ENCODE data around the gene PLXNA3. TPM values are rescaled to one million over a fixed set of nuclear protein-coding genes. Genes with fewer than 3 reads are reported as not detected.

Gene PLXNA3
- total RNA-seq, 1 donor from 2014 or later = 4.3 TPM

GRCh38 chrX:154420402-154420756, 37.7 kb upstream of the PLXNA3 start:
- no peak for DNase-seq (ENCODE audit: low spot score)
- Histone ChIP-seq H3K4me1 (no peaks in the 10 kb centered on the region), H3K79me2 (ENCODE audit: low read depth) (no peaks in the 10 kb centered on the region), H3F3A (ENCODE audit: low read depth) (no peaks in the 10 kb centered on the region), H3K4me3 (no peak overlapping the region), H3K9me3 (ENCODE audit: low read depth) (no peaks in the 10 kb centered on the region), H3K4me2 (no peak overlapping the region), H3K9ac (no peak overlapping the region), H4K20me1 (ENCODE audit: low read depth) (no peaks in the 10 kb centered on the region), H2AFZ (replicated peaks) (no peak overlapping the region), H3K36me3 (no peaks in the 10 kb centered on the region), H3K27me3 (no peaks in the 10 kb centered on the region), H3K27ac (no peak overlapping the region)
- TF ChIP-seq CTCF (IDR thresholded peaks at IDR 0.05) (no peak), EZH2 (IDR thresholded peaks at IDR 0.05) (no peak), EZH2phosphoT487 (IDR thresholded peaks at IDR 0.05) (no peak)
- Mint-ChIP-seq H3K4me1 (peaks cover 3% of the 10 kb centered on the region), H3K27ac (no peak overlapping the region), H3K36me3 (peaks cover 2% of the 10 kb centered on the region), H3K4me3 (no peak overlapping the region), H3K27me3 (ENCODE audit: insufficient read depth, low read depth) (peaks cover 13% of the 10 kb centered on the region), H3K9me3 (peaks cover 23% of the 10 kb centered on the region)

GRCh38 chrX:154426916-154427770, 30.9 kb upstream of the PLXNA3 start:
- Mint-ChIP-seq H3K36me3 (peaks cover 6% of the 10 kb centered on the region), H3K27ac (no peak overlapping the region), H3K27me3 (ENCODE audit: insufficient read depth, low read depth) (peaks cover 9% of the 10 kb centered on the region), H3K4me3 (peak overlapping the region; percentile 84), H3K9me3 (peaks cover 22% of the 10 kb centered on the region), H3K4me1 (peaks cover 17% of the 10 kb centered on the region)
- Histone ChIP-seq H2AFZ (replicated peaks) (no peak overlapping the region), H3K36me3 (no peaks in the 10 kb centered on the region), H3K27me3 (no peaks in the 10 kb centered on the region), H4K20me1 (ENCODE audit: low read depth) (no peaks in the 10 kb centered on the region), H3F3A (ENCODE audit: low read depth) (peaks cover 7% of the 10 kb centered on the region), H3K9me3 (ENCODE audit: low read depth) (no peaks in the 10 kb centered on the region), H3K4me2 (no peak overlapping the region), H3K27ac (no peak overlapping the region), H3K4me1 (no peaks in the 10 kb centered on the region), H3K9ac (no peak overlapping the region), H3K79me2 (ENCODE audit: low read depth) (peaks cover 16% of the 10 kb centered on the region), H3K4me3 (no peak overlapping the region)
- no peak for TF ChIP-seq EZH2 (IDR thresholded peaks at IDR 0.05)
- no peak for TF ChIP-seq CTCF (IDR thresholded peaks at IDR 0.05)
- no peak for TF ChIP-seq EZH2phosphoT487 (IDR thresholded peaks at IDR 0.05)
- no peak for DNase-seq (ENCODE audit: low spot score)

GRCh38 chrX:154428176-154429171, 29.6 kb upstream of the PLXNA3 start, which contains the start of gene ATP6AP1:
Gene ATP6AP1, plus strand, starts transcription at chrX:154428677. Its CDS starts 16 bp downstream, at chrX:154428693.
- Histone ChIP-seq H3K9ac (peak within 1 kb of the TSS; percentile 31), H3K4me3 (peak within 1 kb of the TSS; percentile 65), H3K36me3 (no peaks in the 10 kb centered on the region), H3F3A (ENCODE audit: low read depth) (peaks cover 7% of the 10 kb centered on the region), H3K27ac (no peak within 1 kb of the TSS), H3K79me2 (ENCODE audit: low read depth) (peaks cover 16% of the 10 kb centered on the region), H2AFZ (replicated peaks) (no peak within 1 kb of the TSS), H3K4me2 (peak within 1 kb of the TSS; percentile 79), H3K27me3 (no peaks in the 10 kb centered on the region), H3K4me1 (no peaks in the 10 kb centered on the region), H4K20me1 (ENCODE audit: low read depth) (no peaks in the 10 kb centered on the region), H3K9me3 (ENCODE audit: low read depth) (no peaks in the 10 kb centered on the region)
- TF ChIP-seq EZH2 (IDR thresholded peaks at IDR 0.05) (no peak), EZH2phosphoT487 (IDR thresholded peaks at IDR 0.05) (no peak), CTCF (IDR thresholded peaks at IDR 0.05) (no peak)
- Mint-ChIP-seq H3K4me3 (peak within 1 kb of the TSS; percentile 84), H3K4me1 (peaks cover 17% of the 10 kb centered on the region), H3K9me3 (peaks cover 26% of the 10 kb centered on the region), H3K27me3 (ENCODE audit: insufficient read depth, low read depth) (peaks cover 9% of the 10 kb centered on the region), H3K27ac (no peak within 1 kb of the TSS), H3K36me3 (peaks cover 6% of the 10 kb centered on the region)
- peak; percentile 93 for DNase-seq (ENCODE audit: low spot score)

All from neural progenitor cell (in vitro differentiated cells).